GM12873 (cell line): Measurements from ENCODE around the gene PFDN4.

ENCODE experiments used
- TF ChIP-seq, protein P1 (sequence below): IDR thresholded peaks from 2 replicates; pipeline ENCODE4 v1.5.1; 2012; ENCODE audit warnings: low read depth, mild to moderate bottlenecking, moderate library complexity, low read length, control low read depth; ENCODE audit not compliant: insufficient read depth; ENCODE audit errors: missing control alignments

Gene PFDN4

DNA sequence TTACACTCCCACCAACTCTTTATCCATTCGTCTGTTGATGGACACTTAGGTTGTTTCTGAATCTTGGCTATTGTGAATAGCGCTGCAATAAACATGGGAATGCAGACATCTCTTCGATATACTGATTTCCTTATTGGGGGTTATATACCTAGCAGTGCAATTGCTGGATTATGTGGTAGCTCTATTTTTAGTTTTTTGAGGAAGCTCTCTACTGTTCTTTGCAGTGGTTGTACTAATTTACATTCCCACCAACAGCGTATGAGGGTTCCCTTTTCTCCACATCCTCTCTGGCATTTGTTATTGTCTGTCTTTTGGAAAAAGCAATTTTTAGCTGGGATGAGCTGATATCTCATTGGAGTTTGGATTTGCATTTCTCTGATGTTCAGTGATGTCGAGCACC lies 4.6 kb upstream of the PFDN4 start:
- TF ChIP-seq, protein P1, sequence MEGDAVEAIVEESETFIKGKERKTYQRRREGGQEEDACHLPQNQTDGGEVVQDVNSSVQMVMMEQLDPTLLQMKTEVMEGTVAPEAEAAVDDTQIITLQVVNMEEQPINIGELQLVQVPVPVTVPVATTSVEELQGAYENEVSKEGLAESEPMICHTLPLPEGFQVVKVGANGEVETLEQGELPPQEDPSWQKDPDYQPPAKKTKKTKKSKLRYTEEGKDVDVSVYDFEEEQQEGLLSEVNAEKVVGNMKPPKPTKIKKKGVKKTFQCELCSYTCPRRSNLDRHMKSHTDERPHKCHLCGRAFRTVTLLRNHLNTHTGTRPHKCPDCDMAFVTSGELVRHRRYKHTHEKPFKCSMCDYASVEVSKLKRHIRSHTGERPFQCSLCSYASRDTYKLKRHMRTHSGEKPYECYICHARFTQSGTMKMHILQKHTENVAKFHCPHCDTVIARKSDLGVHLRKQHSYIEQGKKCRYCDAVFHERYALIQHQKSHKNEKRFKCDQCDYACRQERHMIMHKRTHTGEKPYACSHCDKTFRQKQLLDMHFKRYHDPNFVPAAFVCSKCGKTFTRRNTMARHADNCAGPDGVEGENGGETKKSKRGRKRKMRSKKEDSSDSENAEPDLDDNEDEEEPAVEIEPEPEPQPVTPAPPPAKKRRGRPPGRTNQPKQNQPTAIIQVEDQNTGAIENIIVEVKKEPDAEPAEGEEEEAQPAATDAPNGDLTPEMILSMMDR, result no peak

DNA sequence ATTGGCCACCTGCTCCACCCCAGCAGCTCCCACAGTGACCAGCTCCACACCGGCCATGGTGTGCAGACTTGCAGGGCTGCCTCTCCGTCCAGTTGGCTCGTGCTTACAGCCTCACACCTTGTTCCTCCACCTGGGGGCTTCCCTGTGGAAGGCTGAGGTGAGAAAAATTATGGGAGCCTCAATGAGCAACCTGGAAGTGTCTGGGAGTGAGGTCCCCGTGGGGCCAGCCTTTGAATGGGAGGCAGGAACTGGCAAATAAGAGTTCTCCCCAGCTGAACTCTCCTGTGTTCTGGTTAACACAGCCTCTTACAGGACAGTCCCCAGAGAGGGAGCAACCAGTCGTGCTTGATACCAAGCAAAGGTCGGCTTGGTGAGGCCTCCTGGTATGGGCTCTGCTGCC lies 3.8 kb upstream of the PFDN4 start:
- TF ChIP-seq, protein P1, result no peak

DNA sequence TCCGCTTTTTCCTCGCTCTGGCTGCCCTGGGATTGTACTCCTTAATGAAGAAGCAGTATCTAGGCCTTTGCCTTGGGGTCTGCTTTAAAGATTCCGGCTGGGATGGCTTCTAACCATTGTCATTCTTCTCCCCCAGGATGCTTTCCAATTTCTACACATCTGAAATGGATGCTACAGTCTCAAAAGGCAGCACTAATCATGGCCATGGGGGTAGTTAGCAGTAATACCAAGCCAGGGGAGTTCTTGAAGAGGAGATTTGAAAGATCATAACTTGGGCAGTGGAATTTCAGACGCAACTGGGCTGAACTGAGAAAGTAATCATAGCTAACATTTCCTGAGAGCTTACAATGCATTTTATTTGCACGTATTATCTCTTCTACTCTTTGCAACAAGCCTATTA lies 3.4 kb upstream of the PFDN4 start:
- TF ChIP-seq, protein P1, result no peak

DNA sequence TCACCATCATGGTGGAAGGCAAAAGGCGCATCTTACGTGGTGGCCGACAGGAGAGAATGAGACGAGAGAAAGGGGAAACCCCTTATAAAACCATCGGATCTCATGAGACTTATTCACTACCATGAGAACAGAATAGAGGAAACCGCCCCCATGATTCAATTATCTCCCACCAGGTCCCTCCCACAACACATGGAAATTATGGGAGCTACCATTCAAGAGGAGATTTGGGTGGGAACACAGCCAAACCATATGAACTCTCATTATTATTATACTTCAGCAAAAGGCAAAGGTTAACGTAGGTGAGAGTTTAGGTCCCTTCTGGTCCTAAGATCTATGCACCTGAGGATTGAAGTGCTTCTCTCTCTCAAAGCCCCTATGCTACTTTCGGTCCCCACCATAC lies 2.4 kb upstream of the PFDN4 start:
- TF ChIP-seq, protein P1, result no peak

DNA sequence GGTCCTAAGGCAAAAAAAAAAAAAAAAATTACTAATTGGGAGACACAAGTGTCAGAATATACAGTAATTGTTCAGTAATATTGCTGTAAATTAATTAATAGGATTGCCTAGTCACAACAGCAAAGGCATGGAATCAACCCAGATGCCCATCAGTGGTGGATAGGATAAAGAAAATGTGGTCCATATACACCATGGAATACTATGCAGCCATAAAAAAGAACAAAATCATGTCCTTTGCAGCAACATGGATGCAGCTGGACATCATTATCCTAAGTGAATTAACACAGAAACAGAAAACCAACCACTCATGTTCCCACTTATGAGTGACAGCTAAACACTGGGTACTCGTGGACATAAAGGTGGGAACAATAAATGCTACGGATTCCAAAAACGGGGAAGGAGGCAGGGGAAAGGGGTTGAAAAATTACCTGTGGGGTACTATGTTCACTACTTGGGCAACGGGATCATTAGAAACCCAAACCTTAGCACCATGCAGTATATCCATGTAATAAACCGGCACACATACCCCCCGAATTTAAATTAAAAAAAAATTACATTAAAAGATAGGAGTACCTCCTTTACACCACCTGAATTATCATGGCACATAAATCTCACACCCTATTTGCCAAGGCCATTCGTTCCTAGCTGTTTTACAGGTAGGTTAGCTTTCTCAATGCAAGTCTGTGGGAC lies 689 bp upstream of the PFDN4 start:
- TF ChIP-seq, protein P1, result no peak

DNA sequence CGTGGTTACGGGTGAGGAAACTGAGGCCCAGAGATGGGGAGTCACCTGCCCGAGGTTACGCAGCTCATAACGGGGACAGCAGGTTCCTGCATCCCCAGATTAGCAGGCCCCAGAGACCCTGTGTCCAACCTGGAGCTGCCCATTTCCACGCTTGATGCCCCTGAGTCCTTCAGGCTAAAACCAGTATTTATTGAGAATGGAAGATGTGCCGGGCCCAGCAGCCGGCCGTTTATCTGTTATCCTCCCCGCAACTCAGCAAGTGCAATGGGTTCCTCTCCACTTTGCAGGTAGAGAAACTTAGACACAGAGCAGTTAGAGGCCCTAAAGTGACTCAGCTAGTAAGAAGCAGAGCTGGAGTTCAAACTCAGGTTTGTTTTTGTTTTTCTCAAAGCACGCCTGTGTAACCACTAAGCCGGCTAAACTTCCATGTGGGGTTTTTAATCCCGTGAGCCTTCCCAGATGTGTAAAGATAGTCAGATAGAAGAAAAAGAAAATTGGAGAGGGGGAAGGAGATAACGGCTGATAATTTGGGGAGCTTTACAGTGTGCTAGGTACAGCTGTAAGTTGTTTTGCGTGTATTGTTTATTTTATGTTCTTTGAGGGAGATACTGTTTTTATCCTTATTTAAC lies 775 bp downstream of the PFDN4 start:
- TF ChIP-seq, protein P1, result no peak

DNA sequence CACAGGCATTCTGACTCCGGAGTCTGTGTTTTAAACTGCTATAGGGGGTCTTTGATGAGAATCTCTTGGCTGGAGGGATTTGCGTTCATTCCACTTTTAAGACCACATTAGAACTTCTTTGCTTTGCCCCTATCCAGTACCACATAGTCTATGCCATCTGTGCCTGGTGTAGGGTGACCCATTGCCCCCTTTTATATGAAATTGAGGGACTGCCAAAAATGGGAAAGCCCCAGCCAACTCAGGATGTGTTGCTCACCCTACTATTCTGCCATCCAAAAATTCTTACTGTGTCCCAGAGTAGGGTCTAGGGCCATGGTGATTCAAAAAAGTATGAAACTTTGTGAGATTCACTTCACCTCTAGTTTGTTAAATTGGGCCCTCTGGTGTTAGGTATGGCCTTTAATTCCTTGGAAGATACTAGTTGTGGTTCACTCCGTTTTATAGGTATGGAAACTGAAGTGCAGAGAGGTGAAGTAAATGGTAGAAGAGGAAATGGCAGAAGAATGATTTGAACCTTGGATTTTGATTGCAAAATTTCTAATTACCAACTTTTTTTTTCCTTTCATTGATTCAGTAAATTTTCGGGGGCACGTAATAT lies 1.4 kb downstream of the PFDN4 start:
- TF ChIP-seq, protein P1, result no peak
